ENCODE measurements around the gene ZSCAN22. TPM values are rescaled to one million over a fixed set of nuclear protein-coding genes. Genes with fewer than 3 reads are reported as not detected.

Gene ZSCAN22
- total and polyA plus RNA-seq, 2 of the 13 experiments (the other 11 are each of a cell fraction or from before 2014, with no cell fraction given) = 2.5 to 3.5 TPM

- TF ChIP-seq CTCF (CRISPR knock-in tag; IDR thresholded peaks at IDR 0.05) (peak; percentile 33; the same call in 1 of the 2 replicates), PRDM4 (CRISPR knock-in tag; IDR thresholded peaks at IDR 0.05; ENCODE audit: borderline replicate concordance) (no peak), PRMT3 (CRISPR knock-in tag; IDR thresholded peaks at IDR 0.05; ENCODE audit: borderline replicate concordance, low read depth) (no peak), SNAPC2 (CRISPR knock-in tag; IDR thresholded peaks at IDR 0.05) (peak; percentile 84), ZNF574 (CRISPR knock-in tag; IDR thresholded peaks at IDR 0.05) (peak; percentile 97), ZKSCAN1 (IDR thresholded peaks at IDR 0.05; ENCODE audit: low read length) (no peak), KAT7 (CRISPR knock-in tag; IDR thresholded peaks at IDR 0.05; ENCODE audit: borderline replicate concordance) (peak; percentile 81; the same call in 1 of the 2 replicates), DMAP1 (CRISPR knock-in tag; IDR thresholded peaks at IDR 0.05) (peak; percentile 82), FLYWCH1 (CRISPR knock-in tag; IDR thresholded peaks at IDR 0.05) (no peak), ZNF354B (CRISPR knock-in tag; IDR thresholded peaks at IDR 0.05) (peak; percentile 61; the same call in 1 of the 2 replicates), TARDBP (CRISPR knock-in tag; IDR thresholded peaks at IDR 0.05) (peak; percentile 99), ATF4 (CRISPR knock-in tag; IDR thresholded peaks at IDR 0.05) (0 out of 4 replicates have a peak, but pooled peaks of 1 of the 2 experiments have one; percentile 38), NR2C2 (CRISPR knock-in tag; IDR thresholded peaks at IDR 0.05; ENCODE audit: borderline replicate concordance) (peak; percentile 89), TEF (CRISPR knock-in tag; IDR thresholded peaks at IDR 0.05) (no peak), POLR2G (IDR thresholded peaks at IDR 0.05; ENCODE audit: low read depth, low read length) (peak; percentile 92), FOXA1 (IDR thresholded peaks at IDR 0.05) (no peak), FOXA1 (CRISPR knock-in tag; IDR thresholded peaks at IDR 0.05) (peak; percentile 23), TOPORS (CRISPR knock-in tag; IDR thresholded peaks at IDR 0.05) (peak; percentile 83), ZNF501 (CRISPR knock-in tag; IDR thresholded peaks at IDR 0.05) (peak; percentile 23; the same call in 1 of the 2 replicates), FOXK1 (CRISPR knock-in tag; IDR thresholded peaks at IDR 0.05; ENCODE audit: borderline replicate concordance, low read depth) (peak; percentile 89), ZBTB8A (CRISPR knock-in tag; IDR thresholded peaks at IDR 0.05; ENCODE audit: borderline replicate concordance, low read depth) (no peak)
Observed at GRCh38 chr19:58305065-58305931, 21.5 kb upstream of the ZSCAN22 start, which contains the start of gene ERVK3-1 (continued).
